Mesendoderm (in vitro differentiated cells): ENCODE data around the gene KMO.
A peak's percentile ranks its signal among the peaks of the same experiment; 100 is the strongest.

Source experiments
- DNase-seq: peaks from one replicate; pipeline ENCODE4 v3.0.0; 2013
- H2AK5ac ChIP-seq: 2 replicates; pipeline ENCODE4 v1.6.1; 2013; ENCODE audit warnings: low read length, inconsistent platforms
- H2BK120ac ChIP-seq: 2 replicates; pipeline ENCODE4 v1.6.1; 2013; ENCODE audit warnings: low read depth, mild to moderate bottlenecking, low read length, moderate library complexity, mixed read lengths
- H2BK15ac ChIP-seq: replicated peaks from 2 replicates; pipeline ENCODE4 v1.6.1; 2013; ENCODE audit warnings: low read depth, mild to moderate bottlenecking, moderate library complexity
- H2BK5ac ChIP-seq: 2 replicates; pipeline ENCODE4 v1.6.1; 2013; ENCODE audit warnings: low read length, inconsistent platforms
- H3K18ac ChIP-seq: 2 replicates; pipeline ENCODE4 v1.6.1; 2013; ENCODE audit warnings: mild to moderate bottlenecking, low read length, mixed read lengths
- H3K23ac ChIP-seq: one replicate; pipeline ENCODE4 v1.6.1; 2013; ENCODE audit warnings: low read length
- H3K27ac ChIP-seq: 2 replicates; pipeline ENCODE4 v1.5.1; 2013; ENCODE audit warnings: low read depth, mild to moderate bottlenecking, inconsistent platforms, low read length, moderate library complexity
- H3K27me3 ChIP-seq: 2 replicates; pipeline ENCODE4 v1.6.1; 2013; ENCODE audit warnings: low read length, control low read depth, mild to moderate bottlenecking, inconsistent platforms; ENCODE audit not compliant: insufficient read depth, poor library complexity
- H3K36me3 ChIP-seq: 2 replicates; pipeline ENCODE4 v1.6.1; 2013; ENCODE audit warnings: low read length, inconsistent platforms; ENCODE audit not compliant: control insufficient read depth, insufficient read depth
- H3K4ac ChIP-seq: one replicate; pipeline ENCODE4 v1.6.1; 2013; ENCODE audit warnings: low read depth, mild to moderate bottlenecking, low read length, moderate library complexity
- H3K4me1 ChIP-seq: 2 replicates; pipeline ENCODE4 v1.6.1; 2013; ENCODE audit warnings: low read depth, low read length, inconsistent platforms; ENCODE audit not compliant: control insufficient read depth
- H3K4me2 ChIP-seq: 2 replicates; pipeline ENCODE4 v1.6.1; 2013; ENCODE audit warnings: low read length
- H3K4me3 ChIP-seq: 2 replicates; pipeline ENCODE4 v1.5.1; 2013; ENCODE audit warnings: mild to moderate bottlenecking, low read length
- H3K56ac ChIP-seq: one replicate; pipeline ENCODE4 v1.6.1; 2013; ENCODE audit warnings: low read length
- H3K79me1 ChIP-seq: 2 replicates; pipeline ENCODE4 v1.6.1; 2013; ENCODE audit warnings: low read length, inconsistent platforms
- H3K79me2 ChIP-seq: 2 replicates; pipeline ENCODE4 v1.6.1; 2013; ENCODE audit warnings: mild to moderate bottlenecking, low read length; ENCODE audit not compliant: control insufficient read depth, insufficient read depth
- H3K9ac ChIP-seq: 2 replicates; pipeline ENCODE4 v1.6.1; 2013; ENCODE audit warnings: low read length, inconsistent platforms
- H4K5ac ChIP-seq: one replicate; pipeline ENCODE4 v1.6.1; 2013; ENCODE audit warnings: low read length
- H4K8ac ChIP-seq: one replicate; pipeline ENCODE4 v1.6.1; 2013; ENCODE audit warnings: low read depth, mild to moderate bottlenecking, control low read depth, low read length, moderate library complexity
- WGBS: extraction: QIAGEN DNeasy Blood & Tissue Kit; methylation state at CpG from one replicate; pipeline ENCODE4 v1.1.7; 2013; ENCODE audit warnings: low lambda C conversion rate, missing lambda C conversion rate; ENCODE audit not compliant: insufficient coverage; ENCODE audit errors: extremely low coverage; 5-methylcytosine and 5-hydroxymethylcytosine counted together

The KMO gene

GRCh38 chr1:241608379-241609033 lies 76.3 kb downstream of the KMO start:
- H3K27me3 ChIP-seq = no peaks in the 10 kb centered on the region
- H4K5ac ChIP-seq = no peak overlapping the region
- H3K4me3 ChIP-seq = no peak overlapping the region
- H3K79me2 ChIP-seq = no peaks in the 10 kb centered on the region
- no peak overlapping the region for H2BK5ac ChIP-seq
- no peak overlapping the region for H4K8ac ChIP-seq
- no peak for DNase-seq
- no peak overlapping the region for H2BK120ac ChIP-seq
- H3K4me1 ChIP-seq = no peaks in the 10 kb centered on the region
- H3K27ac ChIP-seq = no peak overlapping the region
- H3K36me3 ChIP-seq = no peaks in the 10 kb centered on the region
- no peak overlapping the region for H3K4me2 ChIP-seq
- no peak overlapping the region for H3K18ac ChIP-seq
- no peaks in the 10 kb centered on the region for H3K79me1 ChIP-seq
- H3K23ac ChIP-seq = no peak overlapping the region
- no CpG with 5 or more reads among the region's 3 CpGs for WGBS
- H2BK15ac ChIP-seq = no peak overlapping the region
- no peak overlapping the region for H3K4ac ChIP-seq
- no peak overlapping the region for H2AK5ac ChIP-seq
- H3K56ac ChIP-seq = no peak overlapping the region
- no peak overlapping the region for H3K9ac ChIP-seq

GRCh38 chr1:241610056-241610815 lies 78.1 kb downstream of the KMO start:
- Histone ChIP-seq H3K4ac (no peak overlapping the region), H3K4me2 (no peak overlapping the region), H3K9ac (no peak overlapping the region), H2BK5ac (no peak overlapping the region), H2AK5ac (no peak overlapping the region), H3K27me3 (no peaks in the 10 kb centered on the region), H3K36me3 (no peaks in the 10 kb centered on the region), H3K23ac (no peak overlapping the region), H4K8ac (no peak overlapping the region), H3K4me3 (no peak overlapping the region), H2BK120ac (no peak overlapping the region), H3K79me1 (no peaks in the 10 kb centered on the region), H3K4me1 (no peaks in the 10 kb centered on the region), H3K79me2 (no peaks in the 10 kb centered on the region), H4K5ac (no peak overlapping the region), H3K27ac (no peak overlapping the region), H3K18ac (no peak overlapping the region), H2BK15ac (no peak overlapping the region), H3K56ac (no peak overlapping the region)
- no CpG with 5 or more reads among the region's 8 CpGs for WGBS
- DNase-seq = peak; percentile 78

DNA sequence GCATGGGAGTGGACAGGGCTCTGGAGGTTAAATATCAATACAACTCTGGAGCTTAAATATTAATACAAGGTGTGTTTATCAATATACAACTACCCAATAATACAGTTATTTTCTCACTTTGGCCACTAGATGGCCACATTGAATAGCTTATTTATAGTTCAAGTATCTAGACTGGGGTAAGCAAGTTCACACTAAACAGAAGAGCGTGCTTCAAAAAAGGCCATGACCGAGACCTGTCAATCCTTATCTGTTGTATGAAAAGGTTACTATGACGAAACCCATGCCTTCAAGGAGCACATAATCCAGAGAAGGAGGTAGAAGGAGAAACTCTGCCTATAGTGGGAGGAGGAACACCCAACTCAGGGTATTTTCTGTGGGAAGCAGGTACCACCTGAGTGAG lies 78.9 kb downstream of the KMO start:
- Histone ChIP-seq H3K4me1 (no peaks in the 10 kb centered on the region), H4K5ac (no peak overlapping the region), H3K79me1 (no peaks in the 10 kb centered on the region), H3K27me3 (no peaks in the 10 kb centered on the region), H3K9ac (no peak overlapping the region), H2AK5ac (no peak overlapping the region), H3K18ac (no peak overlapping the region), H3K79me2 (no peaks in the 10 kb centered on the region), H3K4ac (no peak overlapping the region), H3K4me3 (no peak overlapping the region), H3K4me2 (no peak overlapping the region), H2BK15ac (peak overlapping the region; percentile 57), H2BK120ac (no peak overlapping the region), H3K23ac (no peak overlapping the region), H4K8ac (no peak overlapping the region), H2BK5ac (no peak overlapping the region), H3K36me3 (no peaks in the 10 kb centered on the region), H3K56ac (no peak overlapping the region), H3K27ac (no peak overlapping the region)
- DNase-seq = peak; percentile 79
- WGBS = no CpG with 5 or more reads among the region's 3 CpGs

DNA sequence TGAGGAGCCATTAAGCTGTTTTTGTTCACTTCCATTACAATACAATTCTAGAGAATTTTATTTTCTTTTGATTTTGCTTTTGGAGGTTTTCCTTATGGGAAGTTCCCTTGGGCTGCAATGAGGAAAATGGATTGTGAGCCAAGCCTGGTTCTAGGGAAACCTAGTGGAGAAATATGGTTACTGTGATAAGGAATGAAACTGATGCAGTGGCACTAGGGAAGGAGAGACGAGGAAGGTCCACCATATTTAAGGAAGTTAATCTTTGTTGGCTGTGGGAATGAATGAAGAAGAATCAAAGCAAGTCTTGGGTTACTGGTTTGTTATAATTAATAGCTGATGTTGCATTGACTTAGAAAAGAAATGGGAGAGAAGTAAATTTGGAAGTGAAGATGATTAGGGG lies 79.6 kb downstream of the KMO start:
- Histone ChIP-seq H3K4me2 (no peak overlapping the region), H2BK120ac (no peak overlapping the region), H3K4me3 (no peak overlapping the region), H2BK5ac (no peak overlapping the region), H3K79me2 (no peaks in the 10 kb centered on the region), H4K8ac (no peak overlapping the region), H3K27me3 (no peaks in the 10 kb centered on the region), H2BK15ac (no peak overlapping the region), H3K4me1 (no peaks in the 10 kb centered on the region), H3K79me1 (no peaks in the 10 kb centered on the region), H3K56ac (no peak overlapping the region), H3K36me3 (no peaks in the 10 kb centered on the region), H3K4ac (peak overlapping the region; percentile 36), H3K18ac (no peak overlapping the region), H3K23ac (no peak overlapping the region), H2AK5ac (no peak overlapping the region), H4K5ac (no peak overlapping the region), H3K9ac (no peak overlapping the region), H3K27ac (no peak overlapping the region)
- DNase-seq = peak; percentile 29
- WGBS = no CpG with 5 or more reads among the region's 1 CpG

- Histone ChIP-seq H3K18ac (no peak overlapping the region), H3K4me2 (no peak overlapping the region), H3K36me3 (no peaks in the 10 kb centered on the region), H2BK120ac (no peak overlapping the region), H4K8ac (no peak overlapping the region), H3K56ac (no peak overlapping the region), H3K4me3 (no peak overlapping the region), H3K9ac (no peak overlapping the region), H3K27ac (no peak overlapping the region), H4K5ac (no peak overlapping the region), H3K4ac (no peak overlapping the region), H3K23ac (no peak overlapping the region), H3K27me3 (no peaks in the 10 kb centered on the region), H3K79me2 (no peaks in the 10 kb centered on the region), H2AK5ac (no peak overlapping the region), H3K79me1 (no peaks in the 10 kb centered on the region), H3K4me1 (no peaks in the 10 kb centered on the region), H2BK15ac (no peak overlapping the region), H2BK5ac (no peak overlapping the region)
- no CpG with 5 or more reads among the region's 9 CpGs for WGBS
- DNase-seq = peak; percentile 84
Measured at GRCh38 chr1:241612533-241613477, 80.6 kb downstream of the KMO start.
